HL-60 (cell line): ENCODE data around the gene SGCA.

Source experiments
- POLR2AphosphoS5 ChIP-seq: IDR thresholded peaks from 2 replicates; pipeline ENCODE4 v1.6.1; 2012; ENCODE audit warnings: low read depth
- TF ChIP-seq, protein P1 (sequence below): IDR thresholded peaks from one replicate; pipeline ENCODE4 v1.5.1; 2011; ENCODE audit warnings: low read length, control low read depth, inconsistent platforms; ENCODE audit not compliant: insufficient read depth
- TF ChIP-seq, protein P2 (sequence below): IDR thresholded peaks from 2 replicates; pipeline ENCODE4 v1.6.1; 2012; ENCODE audit warnings: low read depth; ENCODE audit not compliant: insufficient replicate concordance

DNA sequence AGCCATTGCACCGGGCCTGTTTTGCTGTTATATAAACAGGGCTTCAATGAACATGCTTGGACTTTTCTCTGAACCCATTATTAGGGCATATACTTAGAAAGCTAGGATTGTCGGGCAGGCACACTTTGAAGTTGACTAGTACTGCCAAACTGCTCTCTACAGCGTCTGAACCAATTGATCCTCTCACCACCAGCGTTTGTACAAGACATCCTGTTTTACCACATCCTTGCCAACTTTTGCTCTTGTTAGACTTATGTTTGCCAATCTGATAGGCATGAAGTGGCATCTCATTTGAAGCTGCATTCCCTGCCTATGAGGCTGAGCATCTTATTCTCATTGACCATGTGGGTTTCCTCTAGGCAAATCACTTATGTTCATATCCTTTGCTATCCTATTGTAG lies 7.9 kb upstream of the SGCA start:
- TF ChIP-seq, protein P1, sequence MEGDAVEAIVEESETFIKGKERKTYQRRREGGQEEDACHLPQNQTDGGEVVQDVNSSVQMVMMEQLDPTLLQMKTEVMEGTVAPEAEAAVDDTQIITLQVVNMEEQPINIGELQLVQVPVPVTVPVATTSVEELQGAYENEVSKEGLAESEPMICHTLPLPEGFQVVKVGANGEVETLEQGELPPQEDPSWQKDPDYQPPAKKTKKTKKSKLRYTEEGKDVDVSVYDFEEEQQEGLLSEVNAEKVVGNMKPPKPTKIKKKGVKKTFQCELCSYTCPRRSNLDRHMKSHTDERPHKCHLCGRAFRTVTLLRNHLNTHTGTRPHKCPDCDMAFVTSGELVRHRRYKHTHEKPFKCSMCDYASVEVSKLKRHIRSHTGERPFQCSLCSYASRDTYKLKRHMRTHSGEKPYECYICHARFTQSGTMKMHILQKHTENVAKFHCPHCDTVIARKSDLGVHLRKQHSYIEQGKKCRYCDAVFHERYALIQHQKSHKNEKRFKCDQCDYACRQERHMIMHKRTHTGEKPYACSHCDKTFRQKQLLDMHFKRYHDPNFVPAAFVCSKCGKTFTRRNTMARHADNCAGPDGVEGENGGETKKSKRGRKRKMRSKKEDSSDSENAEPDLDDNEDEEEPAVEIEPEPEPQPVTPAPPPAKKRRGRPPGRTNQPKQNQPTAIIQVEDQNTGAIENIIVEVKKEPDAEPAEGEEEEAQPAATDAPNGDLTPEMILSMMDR, result no peak
- TF ChIP-seq POLR2AphosphoS5, result no peak
- TF ChIP-seq, protein P2, sequence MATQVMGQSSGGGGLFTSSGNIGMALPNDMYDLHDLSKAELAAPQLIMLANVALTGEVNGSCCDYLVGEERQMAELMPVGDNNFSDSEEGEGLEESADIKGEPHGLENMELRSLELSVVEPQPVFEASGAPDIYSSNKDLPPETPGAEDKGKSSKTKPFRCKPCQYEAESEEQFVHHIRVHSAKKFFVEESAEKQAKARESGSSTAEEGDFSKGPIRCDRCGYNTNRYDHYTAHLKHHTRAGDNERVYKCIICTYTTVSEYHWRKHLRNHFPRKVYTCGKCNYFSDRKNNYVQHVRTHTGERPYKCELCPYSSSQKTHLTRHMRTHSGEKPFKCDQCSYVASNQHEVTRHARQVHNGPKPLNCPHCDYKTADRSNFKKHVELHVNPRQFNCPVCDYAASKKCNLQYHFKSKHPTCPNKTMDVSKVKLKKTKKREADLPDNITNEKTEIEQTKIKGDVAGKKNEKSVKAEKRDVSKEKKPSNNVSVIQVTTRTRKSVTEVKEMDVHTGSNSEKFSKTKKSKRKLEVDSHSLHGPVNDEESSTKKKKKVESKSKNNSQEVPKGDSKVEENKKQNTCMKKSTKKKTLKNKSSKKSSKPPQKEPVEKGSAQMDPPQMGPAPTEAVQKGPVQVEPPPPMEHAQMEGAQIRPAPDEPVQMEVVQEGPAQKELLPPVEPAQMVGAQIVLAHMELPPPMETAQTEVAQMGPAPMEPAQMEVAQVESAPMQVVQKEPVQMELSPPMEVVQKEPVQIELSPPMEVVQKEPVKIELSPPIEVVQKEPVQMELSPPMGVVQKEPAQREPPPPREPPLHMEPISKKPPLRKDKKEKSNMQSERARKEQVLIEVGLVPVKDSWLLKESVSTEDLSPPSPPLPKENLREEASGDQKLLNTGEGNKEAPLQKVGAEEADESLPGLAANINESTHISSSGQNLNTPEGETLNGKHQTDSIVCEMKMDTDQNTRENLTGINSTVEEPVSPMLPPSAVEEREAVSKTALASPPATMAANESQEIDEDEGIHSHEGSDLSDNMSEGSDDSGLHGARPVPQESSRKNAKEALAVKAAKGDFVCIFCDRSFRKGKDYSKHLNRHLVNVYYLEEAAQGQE, result no peak
